Right cardiac atrium (tissue), 5 donors: Measurements from ENCODE around the gene FAM120B. TPM values are rescaled to one million over a fixed set of nuclear protein-coding genes. Genes with fewer than 3 reads are reported as not detected.

Experiments used
- ATAC-seq, 2 donors: fragments of 200-7000 bp; cut with Tn5 transposase; one replicate each; pipeline versions ENCODE4 v1.8.0 to v1.9.1; 2020; ENCODE audit warnings: moderate library complexity in 2 of 2, mild to moderate bottlenecking in 1 of 2
- DNase-seq, 3 donors: peaks; one replicate each; pipeline ENCODE4 v3.0.0-alpha.2; 2020
- H3K27ac ChIP-seq: one replicate; pipeline ENCODE4 v1.5.1; 2013; ENCODE audit warnings: mild to moderate bottlenecking, low read length, control low read depth, moderate library complexity
- H3K27me3 ChIP-seq: one replicate; pipeline ENCODE4 v1.6.1; 2013; ENCODE audit not compliant: control insufficient read depth, insufficient read depth
- H3K4me1 ChIP-seq: one replicate; pipeline ENCODE4 v1.6.1; 2013; ENCODE audit warnings: low read length; ENCODE audit not compliant: control insufficient read depth, insufficient read depth
- H3K4me3 ChIP-seq: one replicate; pipeline ENCODE4 v1.5.1; 2013; ENCODE audit warnings: low read length, control low read depth
- H3K9me3 ChIP-seq: one replicate; pipeline ENCODE4 v1.6.1; 2013; ENCODE audit warnings: low read length; ENCODE audit not compliant: control insufficient read depth
- WGBS: extraction: QIAGEN DNeasy Blood & Tissue Kit; methylation state at CpG from one replicate; pipeline ENCODE4 v1.1.7; 2013; 5-methylcytosine and 5-hydroxymethylcytosine counted together
- intact Hi-C, 4 donors: fragments of 100-400 bp; cut with DNase I; formaldehyde crosslinking; loops; one replicate each; pipeline versions ENCODE4 v1.11.0 to v1.14.0; 2022 to 2023
- polyA plus RNA-seq: library from polyadenylated mRNA; stranded (reverse); fragments of 200-250 nt; gene quantifications from one replicate; pipeline ENCODE4 v1.2.3, GENCODE V29; 2013
- total RNA-seq, 4 donors: library from RNA; stranded (reverse); fragmentation: NEBNext Ultra II Directional; extraction: Animal tissue kit (Norgen Biotek cat#: 25700); gene quantifications; one replicate each; pipeline ENCODE4 v1.2.1, GENCODE V29; 2021
- donor health status: healthy with polysubstance abuse.
- donor health status: DM: no; HTN: yes; CAD: no.
- donor health status: DM: no; HTN: no; CAD: no.
- donor health status: DM: no; HTN: yes; CAD: no; lungs with severe emphysema.
- donor health status: DM: yes; HTN: yes; CAD: no.

Gene FAM120B
- total and polyA plus RNA-seq, 5 donors, result 10.7 to 31.9 (median 28.9) TPM

GRCh38 chr6:170447561-170447930 lies 141.0 kb downstream of the FAM120B start:
- 92% methylated on average over 14 of the region's 14 CpGs for WGBS
- Histone ChIP-seq H3K9me3 (no peaks in the 10 kb centered on the region), H3K27ac (no peak overlapping the region), H3K27me3 (no peaks in the 10 kb centered on the region), H3K4me1 (no peaks in the 10 kb centered on the region), H3K4me3 (no peak overlapping the region)
- intact Hi-C loops, result no loop called here
- no peak for DNase-seq
- ATAC-seq, result no peak

GRCh38 chr6:170448317-170448716 lies 141.8 kb downstream of the FAM120B start:
- no peaks in the 10 kb centered on the region for H3K9me3 ChIP-seq
- H3K4me3 ChIP-seq, result no peak overlapping the region
- ATAC-seq, result no peak
- no peaks in the 10 kb centered on the region for H3K27me3 ChIP-seq
- H3K4me1 ChIP-seq, result no peaks in the 10 kb centered on the region
- intact Hi-C loops, result no loop called here
- WGBS, result 94% methylated on average over 12 of the region's 12 CpGs
- no peak for DNase-seq
- no peak overlapping the region for H3K27ac ChIP-seq

- Histone ChIP-seq H3K27me3 (no peaks in the 10 kb centered on the region), H3K9me3 (no peaks in the 10 kb centered on the region), H3K4me3 (no peak overlapping the region), H3K27ac (no peak overlapping the region), H3K4me1 (no peaks in the 10 kb centered on the region)
- 81% methylated on average over 20 of the region's 20 CpGs for WGBS
- no peak for DNase-seq
- intact Hi-C loops, result no loop called here
- no peak for ATAC-seq
Measured at GRCh38 chr6:170448751-170449630, 142.4 kb downstream of the FAM120B start.

- intact Hi-C loops, result no loop called here
- H3K4me3 ChIP-seq, result no peak overlapping the region
- no peak overlapping the region for H3K27ac ChIP-seq
- ATAC-seq (peak in 1 of 2 donors; percentile 73), DNase-seq (no peak)
- H3K27me3 ChIP-seq, result no peaks in the 10 kb centered on the region
- no peaks in the 10 kb centered on the region for H3K4me1 ChIP-seq
- no peaks in the 10 kb centered on the region for H3K9me3 ChIP-seq
- WGBS, result 91% methylated on average over 32 of the region's 32 CpGs
Measured at GRCh38 chr6:170449835-170450753, 143.5 kb downstream of the FAM120B start.

- no peak overlapping the region for H3K27ac ChIP-seq
- no peaks in the 10 kb centered on the region for H3K4me1 ChIP-seq
- peak in 1 of 2 donors; percentile 17 for ATAC-seq
- WGBS, result 78% methylated on average over 20 of the region's 20 CpGs
- no peaks in the 10 kb centered on the region for H3K9me3 ChIP-seq
- no peak for DNase-seq
- intact Hi-C loops, result no loop called here
- H3K4me3 ChIP-seq, result no peak overlapping the region
- no peaks in the 10 kb centered on the region for H3K27me3 ChIP-seq
Measured at GRCh38 chr6:170450916-170451761, 144.6 kb downstream of the FAM120B start.

GRCh38 chr6:170451762-170452651 lies 145.4 kb downstream of the FAM120B start:
- DNase-seq, result peak in 1 of 3 donors; percentile 42
- Histone ChIP-seq H3K27me3 (no peaks in the 10 kb centered on the region), H3K27ac (no peak overlapping the region), H3K4me1 (no peaks in the 10 kb centered on the region), H3K9me3 (no peaks in the 10 kb centered on the region), H3K4me3 (no peak overlapping the region)
- WGBS, result 93% methylated on average over 20 of the region's 20 CpGs
- no peak for ATAC-seq
- intact Hi-C loops, result no loop called here

GRCh38 chr6:170452767-170453545 lies 146.4 kb downstream of the FAM120B start:
- Histone ChIP-seq H3K27ac (no peak overlapping the region), H3K27me3 (no peaks in the 10 kb centered on the region), H3K4me3 (no peak overlapping the region), H3K4me1 (peaks cover 2% of the 10 kb centered on the region), H3K9me3 (no peaks in the 10 kb centered on the region)
- ATAC-seq, result no peak
- DNase-seq, result no peak
- intact Hi-C loops, result no loop called here
- 74% methylated on average over 8 of the region's 8 CpGs for WGBS

GRCh38 chr6:170453586-170454511 lies 147.3 kb downstream of the FAM120B start:
- ATAC-seq (no peak), DNase-seq (no peak)
- Histone ChIP-seq H3K27ac (no peak overlapping the region), H3K4me1 (peaks cover 2% of the 10 kb centered on the region), H3K27me3 (no peaks in the 10 kb centered on the region), H3K9me3 (no peaks in the 10 kb centered on the region), H3K4me3 (no peak overlapping the region)
- WGBS, result 76% methylated on average over 26 of the region's 26 CpGs
- intact Hi-C loops, result no loop called here
